Measurements from ENCODE around the gene LY9. TPM values are rescaled to one million over a fixed set of nuclear protein-coding genes. Genes with fewer than 3 reads are reported as not detected.

Gene LY9
- total RNA-seq, 2 experiments from 2014 or later, result 4.2 to 4.8 TPM

DNA sequence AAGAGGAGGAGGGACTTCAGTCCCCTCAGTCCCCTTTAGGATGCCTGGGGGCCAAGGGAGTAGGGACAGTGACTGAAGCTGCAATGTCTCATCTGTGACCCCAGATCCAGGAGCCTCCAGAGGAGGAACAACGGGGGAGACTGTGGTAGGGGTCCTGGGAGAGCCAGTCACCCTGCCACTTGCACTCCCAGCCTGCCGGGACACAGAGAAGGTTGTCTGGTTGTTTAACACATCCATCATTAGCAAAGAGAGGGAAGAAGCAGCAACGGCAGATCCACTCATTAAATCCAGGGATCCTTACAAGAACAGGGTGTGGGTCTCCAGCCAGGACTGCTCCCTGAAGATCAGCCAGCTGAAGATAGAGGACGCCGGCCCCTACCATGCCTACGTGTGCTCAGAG is 18.3 kb downstream of the LY9 start:
- ChIA-PET CTCF (interaction anchor here (0.9 to 1.0 kb wide), 2 partner anchors 16 to 18 kb away, joined by 3 read pairs; no protein-coding TSS in a partner anchor), POLR2A (interaction anchor here (0.5 kb wide), 1 partner anchor 502 kb away, joined by 5 read pairs; no protein-coding TSS in a partner anchor)

DNA sequence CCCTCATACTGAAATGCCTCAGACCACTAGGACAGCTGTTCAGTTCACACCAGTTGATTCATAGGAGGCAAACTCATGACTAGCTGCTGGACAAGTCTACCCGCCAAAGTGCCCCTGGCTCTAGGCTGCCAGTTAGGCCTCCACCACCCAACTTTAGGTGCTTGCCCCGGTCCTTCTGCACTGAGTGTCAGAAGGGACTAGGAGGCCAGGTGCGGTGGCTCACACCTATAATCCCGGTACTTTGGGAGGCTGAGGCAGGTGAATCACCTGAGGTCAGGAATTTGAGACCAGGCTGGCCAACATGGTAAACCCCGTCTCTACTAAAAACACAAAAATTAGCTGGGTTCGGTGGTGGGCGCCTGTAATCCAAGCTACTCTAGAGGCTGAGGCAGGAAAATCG is 18.9 kb downstream of the LY9 start:
- CTCF ChIA-PET, result interaction anchor here (1.0 kb wide), 1 partner anchor 16 kb away, joined by 3 read pairs; no protein-coding TSS in a partner anchor
- POLR2A ChIA-PET, result interaction anchor here (0.5 kb wide), 1 partner anchor 502 kb away, joined by 5 read pairs; no protein-coding TSS in a partner anchor

DNA sequence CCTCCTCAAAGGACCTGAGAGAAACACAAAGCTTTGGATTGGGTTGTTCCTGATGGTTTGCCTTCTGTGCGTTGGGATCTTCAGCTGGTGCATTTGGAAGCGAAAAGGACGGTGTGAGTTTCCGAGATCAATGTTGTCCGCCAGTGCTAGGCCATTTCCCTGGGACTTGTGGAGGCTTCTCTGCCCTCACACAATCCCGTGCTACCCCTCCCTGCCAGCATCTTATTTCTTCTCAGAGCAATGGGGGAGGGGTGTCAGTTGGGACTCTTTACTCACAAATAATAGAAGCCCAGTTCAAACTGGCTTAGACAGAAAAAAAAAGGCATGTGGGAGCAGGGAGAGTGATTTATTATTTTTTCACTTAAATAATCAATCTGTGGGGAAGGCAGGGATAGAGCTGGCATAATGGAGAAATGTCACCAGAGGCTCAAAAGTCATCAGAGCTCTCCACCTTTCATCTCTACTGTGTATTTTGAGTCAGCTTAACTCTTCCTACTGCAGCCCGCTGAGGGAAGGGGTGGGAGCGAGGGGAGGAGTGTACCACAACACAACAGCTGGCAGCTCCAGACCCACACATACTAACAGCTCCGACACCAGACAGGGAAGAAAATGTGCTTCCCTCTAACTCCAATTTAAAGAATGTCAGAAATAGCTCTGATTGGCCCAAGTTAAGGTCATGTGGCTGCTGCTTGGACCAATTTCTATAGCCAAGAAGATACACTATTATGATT is 22.4 kb downstream of the LY9 start:
- POLR2A ChIA-PET, result no interaction called here
- CTCF ChIA-PET, result interaction anchor here (0.6 to 1.2 kb wide), 4 partner anchors 18 to 172 kb away, joined by 3 to 5 read pairs (median 4); no protein-coding TSS in a partner anchor

GRCh38 chr1:160819186-160819585 is 23.2 kb downstream of the LY9 start:
- CTCF ChIA-PET, result interaction anchor here (1.0 to 1.6 kb wide), 3 partner anchors 17 to 51 kb away, joined by 3 to 5 read pairs (median 4); no protein-coding TSS in a partner anchor
- POLR2A ChIA-PET, result no interaction called here

- ChIA-PET POLR2A (no interaction called here), CTCF (interaction anchor here (1.2 to 2.4 kb wide), 2 partner anchors 25 to 130 kb away, joined by 3 to 8 read pairs; partner anchors contain the start of gene LY9)
Observed at GRCh38 chr1:160821627-160822026, 25.7 kb downstream of the LY9 start.

GRCh38 chr1:160823296-160823695 is 27.3 kb downstream of the LY9 start:
- ChIA-PET CTCF (interaction anchor here (1.0 kb wide), 1 partner anchor 43 kb away, joined by 3 read pairs; no protein-coding TSS in a partner anchor), POLR2A (no interaction called here)

DNA sequence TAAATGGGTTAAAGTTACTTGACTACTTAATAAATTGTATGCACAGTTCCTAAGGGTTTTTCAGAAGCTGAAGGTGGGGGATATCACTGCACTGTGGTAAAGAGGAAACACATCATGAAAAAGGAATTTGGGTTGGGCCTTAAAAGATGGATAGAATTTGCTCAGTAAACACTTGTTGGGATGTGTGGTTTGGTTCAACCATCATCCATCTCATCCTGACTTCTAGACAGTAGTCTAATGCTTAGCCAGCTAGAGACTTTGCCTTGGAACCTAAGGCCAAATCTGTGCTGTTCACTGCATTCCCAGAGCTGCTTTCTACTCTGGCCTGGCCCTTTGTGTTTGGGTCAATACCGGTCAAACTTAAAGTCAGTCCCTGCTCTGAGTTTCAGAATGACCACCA is 30.6 kb downstream of the LY9 start:
- POLR2A ChIA-PET, result no interaction called here
- CTCF ChIA-PET, result interaction anchor here (0.8 to 2.3 kb wide), 3 partner anchors 10 to 125 kb away, joined by 3 to 7 read pairs (median 4); no protein-coding TSS in a partner anchor

- ChIA-PET CTCF (interaction anchor here (0.8 to 2.3 kb wide), 3 partner anchors 47 to 124 kb away, joined by 3 to 7 read pairs (median 4); no protein-coding TSS in a partner anchor), POLR2A (no interaction called here)
Observed at GRCh38 chr1:160827418-160827817, 31.4 kb downstream of the LY9 start.

GRCh38 chr1:160829766-160830165 is 33.8 kb downstream of the LY9 start:
- CTCF ChIA-PET, result interaction anchor here (0.6 to 4.3 kb wide), 11 partner anchors 13 to 161 kb away, joined by 3 to 34 read pairs (median 4); partner anchors contain the start of genes ITLN2 and LY9
- POLR2A ChIA-PET, result no interaction called here

- POLR2A ChIA-PET, result no interaction called here
Observed at GRCh38 chr1:160830321-160831153, 34.6 kb downstream of the LY9 start.

DNA sequence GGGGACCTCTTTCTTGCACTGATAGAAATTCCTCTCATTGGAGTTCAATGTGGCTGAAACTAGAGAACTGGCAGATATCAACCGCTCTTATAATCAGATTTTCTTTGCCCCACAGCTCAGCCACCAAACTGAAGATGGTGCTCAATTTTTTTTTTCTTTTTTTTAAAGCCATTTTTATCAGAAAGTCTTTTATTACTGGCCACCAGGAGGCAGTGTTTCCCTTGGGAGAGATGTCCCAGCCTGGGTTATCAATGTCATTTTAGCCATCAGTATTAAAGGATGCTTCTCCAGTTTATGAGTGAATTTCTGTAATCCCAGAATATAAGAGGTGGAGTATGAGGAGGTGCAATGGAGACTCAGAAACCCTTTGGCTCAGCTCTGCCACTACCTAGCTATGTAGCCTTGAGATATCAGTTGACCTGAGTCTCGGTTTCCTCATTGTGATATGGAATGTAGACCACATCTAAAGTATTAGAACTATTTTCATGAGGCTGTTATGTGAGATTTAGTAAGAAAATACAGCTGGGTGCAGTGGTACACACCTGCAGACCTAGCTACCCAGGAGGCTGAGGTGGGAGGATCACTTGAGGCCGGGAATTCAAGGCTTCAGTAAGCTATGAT is 39.1 kb downstream of the LY9 start:
- ChIA-PET POLR2A (no interaction called here), CTCF (interaction anchor here (0.6 to 8.5 kb wide), 19 partner anchors 14 to 167 kb away, joined by 3 to 113 read pairs (median 4); partner anchors contain the start of genes CD244 and ITLN2)

More at GRCh38 chr1:160830321-160831153, 34.6 kb downstream of the LY9 start:
- CTCF ChIA-PET, result interaction anchor here (0.6 to 4.3 kb wide), 14 partner anchors 12 to 267 kb away, joined by 3 to 34 read pairs (median 4); partner anchors contain the start of gene ITLN2

DNA sequence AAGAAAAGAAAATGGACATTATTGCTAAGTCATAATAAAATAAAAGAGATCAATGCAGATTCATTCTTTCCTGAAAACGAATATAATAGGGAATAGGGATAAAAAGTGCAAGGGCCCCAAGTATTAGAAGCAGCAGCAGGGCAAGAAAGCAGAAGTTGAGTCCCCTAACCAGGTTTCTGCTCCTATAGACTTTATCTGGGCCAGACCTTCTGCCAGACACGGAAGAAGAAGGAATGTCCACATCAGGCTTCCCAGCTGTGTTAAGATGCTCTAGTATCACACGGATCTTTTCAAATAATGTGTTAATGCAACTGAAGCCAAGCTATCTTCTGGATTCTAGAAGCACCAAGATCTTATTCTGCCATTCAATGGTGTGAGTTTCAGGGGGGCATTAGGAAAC is 39.8 kb downstream of the LY9 start:
- POLR2A ChIA-PET, result no interaction called here
- CTCF ChIA-PET, result interaction anchor here (0.5 to 8.5 kb wide), 14 partner anchors 13 to 155 kb away, joined by 3 to 113 read pairs (median 5); partner anchors contain the start of genes CD244 and ITLN2

GRCh38 chr1:160836561-160836960 is 40.6 kb downstream of the LY9 start:
- ChIA-PET POLR2A (interaction anchor here (1.9 kb wide), 1 partner anchor 40 kb away, joined by 6 read pairs; the partner anchor contains the start of gene LY9), CTCF (interaction anchor here (0.5 to 8.5 kb wide), 21 partner anchors 10 to 202 kb away, joined by 3 to 113 read pairs (median 5); partner anchors contain the start of genes CD244 and ITLN2)

DNA sequence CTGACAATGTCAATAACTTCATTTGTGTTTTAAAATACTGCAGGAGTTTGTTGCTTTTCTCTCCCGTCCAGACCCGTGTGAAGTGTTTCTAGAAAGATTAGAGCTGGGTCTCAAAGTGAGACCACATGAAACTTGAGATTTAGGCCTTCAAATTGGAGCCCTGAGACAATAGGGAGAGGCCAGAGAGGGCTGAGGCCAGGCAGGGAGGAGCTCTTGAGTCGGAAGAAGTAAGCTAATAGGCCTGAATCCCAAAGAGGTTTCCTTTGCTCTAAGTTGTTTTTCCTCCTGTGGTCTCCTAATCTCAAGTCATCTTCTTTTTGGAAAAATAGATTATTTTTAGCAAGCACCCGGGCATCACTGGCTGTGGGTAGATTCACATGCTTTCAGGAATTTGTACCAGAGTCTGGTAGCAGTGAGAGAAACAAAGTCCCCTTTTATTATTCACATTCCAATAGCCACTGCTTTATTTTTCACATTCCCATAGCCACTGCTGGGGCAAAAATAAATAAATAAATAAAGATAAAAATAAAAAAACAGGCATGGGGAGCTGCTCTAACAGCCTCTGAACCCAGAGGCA is 41.1 kb downstream of the LY9 start:
- CTCF ChIA-PET, result interaction anchor here (0.6 to 8.5 kb wide), 27 partner anchors 11 to 264 kb away, joined by 3 to 113 read pairs (median 5); partner anchors contain the start of genes CD244, ITLN2 and TSTD1

GRCh38 chr1:160837558-160838205 is 41.7 kb downstream of the LY9 start:
- ChIA-PET CTCF (interaction anchor here (0.6 to 8.5 kb wide), 26 partner anchors 11 to 263 kb away, joined by 3 to 113 read pairs (median 4); partner anchors contain the start of genes CD244, ITLN2 and TSTD1), POLR2A (interaction anchor here (0.6 to 1.9 kb wide), 4 partner anchors 41 to 180 kb away, joined by 3 to 6 read pairs (median 3); partner anchors contain the start of gene LY9)

More for the DNA sequence above, 41.1 kb downstream of the LY9 start:
- POLR2A ChIA-PET, result interaction anchor here (0.6 to 1.9 kb wide), 4 partner anchors 41 to 181 kb away, joined by 3 to 6 read pairs (median 3); partner anchors contain the start of gene LY9

DNA sequence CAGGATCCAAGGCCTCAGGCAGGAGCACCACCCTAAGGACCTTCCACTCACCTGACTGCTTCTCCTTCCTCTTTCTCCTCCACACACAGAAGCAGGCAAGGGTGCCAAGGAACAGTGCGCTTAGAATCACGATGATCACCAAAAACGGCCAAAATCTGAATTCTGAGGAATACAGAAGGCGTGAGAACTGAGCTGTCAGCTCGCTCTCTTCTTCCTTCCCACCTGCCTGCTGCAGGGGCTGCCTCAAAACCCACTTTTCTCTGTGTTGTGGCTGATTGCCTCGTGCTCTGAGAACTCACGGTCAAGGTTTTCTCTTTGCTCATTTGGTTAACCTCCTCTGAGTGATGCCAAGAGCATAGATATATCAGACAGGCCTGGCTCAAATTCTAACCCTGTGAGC is 42.9 kb downstream of the LY9 start:
- POLR2A ChIA-PET, result interaction anchor here (1.2 to 1.6 kb wide), 2 partner anchors 14 to 24 kb away, joined by 3 to 4 read pairs; partner anchors contain the start of gene CD244
- CTCF ChIA-PET, result interaction anchor here (1.0 to 8.5 kb wide), 6 partner anchors 14 to 114 kb away, joined by 3 to 113 read pairs (median 12); partner anchors contain the start of gene ITLN2

- POLR2A ChIA-PET, result interaction anchor here (1.6 kb wide), 1 partner anchor 13 kb away, joined by 3 read pairs; no protein-coding TSS in a partner anchor
- CTCF ChIA-PET, result interaction anchor here (1.4 to 8.5 kb wide), 2 partner anchors 14 to 113 kb away, joined by 4 to 113 read pairs; partner anchors contain the start of gene ITLN2
Observed at GRCh38 chr1:160839746-160840145, 43.8 kb downstream of the LY9 start.
